Neural progenitor cell (in vitro differentiated cells): ENCODE data around the gene ARL13B. TPM values are rescaled to one million over a fixed set of nuclear protein-coding genes. Genes with fewer than 3 reads are reported as not detected.
A peak's percentile ranks its signal among the peaks of the same experiment; 100 is the strongest.

Experiments used
- DNase-seq: peaks from one replicate; pipeline ENCODE4 v3.0.0-alpha.2; 2016; ENCODE audit warnings: low spot score
- H2AFZ ChIP-seq: fragments of 200-600 bp; sonication (generic); replicated peaks from 2 replicates; pipeline ENCODE4 v1.6.1; 2016; ENCODE audit warnings: antibody characterized with exemption
- H3F3A ChIP-seq: fragments of 200-600 bp; sonication (generic); 2 replicates; pipeline ENCODE4 v1.6.1; 2016; ENCODE audit warnings: antibody characterized with exemption, low read depth
- H3K27ac ChIP-seq: fragments of 200-600 bp; sonication (generic); 2 replicates; pipeline ENCODE4 v1.5.1; 2016; ENCODE audit warnings: mild to moderate bottlenecking
- H3K27me3 ChIP-seq: fragments of 200-600 bp; sonication (generic); 2 replicates; pipeline ENCODE4 v1.6.1; 2016; ENCODE audit warnings: mild to moderate bottlenecking, moderate library complexity
- H3K36me3 ChIP-seq: fragments of 200-600 bp; sonication (generic); 2 replicates; pipeline ENCODE4 v1.5.1; 2016
- H3K4me1 ChIP-seq: fragments of 200-600 bp; sonication (generic); 2 replicates; pipeline ENCODE4 v1.6.1; 2016; ENCODE audit warnings: mixed run types
- H3K4me2 ChIP-seq: fragments of 200-600 bp; sonication (generic); 2 replicates; pipeline ENCODE4 v1.6.1; 2016
- H3K4me3 ChIP-seq: fragments of 200-600 bp; sonication (generic); 2 replicates; pipeline ENCODE4 v1.5.1; 2016
- H3K79me2 ChIP-seq: fragments of 200-600 bp; sonication (generic); 2 replicates; pipeline ENCODE4 v1.6.1; 2016; ENCODE audit warnings: low read depth
- H3K9ac ChIP-seq: fragments of 200-600 bp; sonication (generic); 2 replicates; pipeline ENCODE4 v1.6.1; 2016
- H3K9me3 ChIP-seq: fragments of 200-600 bp; sonication (generic); 2 replicates; pipeline ENCODE4 v1.5.1; 2016; ENCODE audit warnings: low read depth
- H4K20me1 ChIP-seq: fragments of 200-600 bp; sonication (generic); 2 replicates; pipeline ENCODE4 v1.6.1; 2016; ENCODE audit warnings: low read depth
- H3K27ac Mint-ChIP-seq: 3 replicates; pipeline ENCODE4 v1.8.0; 2021; ENCODE audit warnings: mixed read lengths
- H3K27me3 Mint-ChIP-seq: 2 replicates; pipeline ENCODE4 v1.8.0; 2022; ENCODE audit warnings: low read depth, mild to moderate bottlenecking, inconsistent platforms, moderate library complexity, mixed read lengths; ENCODE audit not compliant: insufficient read depth
- H3K36me3 Mint-ChIP-seq: 3 replicates; pipeline ENCODE4 v1.8.0; 2021; ENCODE audit warnings: mixed read lengths
- H3K4me1 Mint-ChIP-seq: 3 replicates; pipeline ENCODE4 v1.8.0; 2021; ENCODE audit warnings: mixed read lengths
- H3K4me3 Mint-ChIP-seq: 3 replicates; pipeline ENCODE4 v1.8.0; 2021; ENCODE audit warnings: mild to moderate bottlenecking, moderate library complexity, mixed read lengths
- H3K9me3 Mint-ChIP-seq: 3 replicates; pipeline ENCODE4 v1.8.0; 2020; ENCODE audit warnings: mixed read lengths
- CTCF ChIP-seq: fragments of 200-600 bp; sonication (generic); IDR thresholded peaks from 2 replicates; pipeline ENCODE4 v1.5.1; 2017; ENCODE audit warnings: antibody characterized with exemption, mild to moderate bottlenecking
- EZH2 ChIP-seq: fragments of 200-600 bp; sonication (generic); IDR thresholded peaks from 2 replicates; pipeline ENCODE4 v1.6.1; 2017; ENCODE audit warnings: antibody characterized with exemption, mild to moderate bottlenecking, moderate library complexity
- EZH2phosphoT487 ChIP-seq: fragments of 200-600 bp; sonication (generic); IDR thresholded peaks from 2 replicates; pipeline ENCODE4 v1.6.1; 2017; ENCODE audit warnings: antibody characterized with exemption
- total RNA-seq: library from RNA; depleted of rRNA; stranded (reverse); fragments of >200 nt; gene quantifications from 2 replicates; pipeline ENCODE4 v1.2.3, GENCODE V29; 2015; ENCODE audit warnings: low replicate concordance

The ARL13B gene
- total RNA-seq = 10.6 and 13.8 TPM in 2 replicates

GRCh38 chr3:93979850-93980676, at the start of gene ARL13B:
ARL13B (plus strand) TSS chr3:93980155; CDS start chr3:93980424, 269 bp downstream.
- H3K4me3 Mint-ChIP-seq = peak within 1 kb of the TSS; percentile 83
- peaks cover 21% of the 10 kb centered on the region for H3K4me1 Mint-ChIP-seq
- peak within 1 kb of the TSS; percentile 44 for H3K27ac Mint-ChIP-seq
- Histone ChIP-seq H3K4me1 (peaks cover 16% of the 10 kb centered on the region), H3K27me3 (peaks cover 2% of the 10 kb centered on the region), H3K9me3 (no peaks in the 10 kb centered on the region), H3K36me3 (no peaks in the 10 kb centered on the region), H3K27ac (peak within 1 kb of the TSS; percentile 93), H4K20me1 (peaks cover 8% of the 10 kb centered on the region), H3F3A (peaks cover 6% of the 10 kb centered on the region), H2AFZ (peak within 1 kb of the TSS; percentile 89), H3K79me2 (peaks cover 45% of the 10 kb centered on the region), H3K4me2 (peak within 1 kb of the TSS; percentile 88), H3K9ac (peak within 1 kb of the TSS; percentile 53), H3K4me3 (peak within 1 kb of the TSS; percentile 74)
- TF ChIP-seq EZH2 (no peak), EZH2phosphoT487 (no peak), CTCF (no peak)
- DNase-seq = peak; percentile 99
- no peaks in the 10 kb centered on the region for H3K27me3 Mint-ChIP-seq
- H3K36me3 Mint-ChIP-seq = peaks cover 2% of the 10 kb centered on the region
- H3K9me3 Mint-ChIP-seq = no peaks in the 10 kb centered on the region

DNA sequence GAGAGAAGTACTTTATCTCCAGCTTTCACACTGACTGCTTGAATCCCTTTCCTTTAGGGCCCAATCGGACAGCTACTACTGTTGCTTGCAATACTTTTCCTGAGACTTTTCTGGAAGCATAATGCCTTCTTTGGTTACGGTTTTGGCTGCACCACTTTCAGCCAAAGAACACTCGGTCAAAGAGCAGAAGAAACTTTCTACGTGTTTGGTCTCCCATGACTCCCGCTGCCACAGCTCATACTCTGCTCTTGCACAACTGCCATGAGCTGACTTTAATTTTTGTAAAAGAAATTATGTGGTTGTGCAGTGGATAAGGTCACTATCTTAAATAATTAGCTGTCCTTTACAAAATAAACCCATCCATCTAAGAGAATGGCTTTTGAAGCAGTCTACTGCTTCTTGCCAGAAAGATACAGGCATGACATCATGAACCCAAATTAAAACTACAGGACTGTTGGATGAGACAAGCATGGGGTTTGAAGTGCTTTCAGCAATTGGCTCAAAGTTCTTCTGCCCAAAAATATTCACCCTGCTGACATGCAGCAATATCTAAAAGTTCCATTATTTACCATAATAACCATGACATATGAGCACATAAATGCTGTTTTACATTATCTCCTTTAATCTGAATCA, 48.2 kb upstream of the ARL13B start:
- Histone ChIP-seq H3K4me1 (no peaks in the 10 kb centered on the region), H3K9me3 (peaks cover 18% of the 10 kb centered on the region), H3K4me2 (no peak overlapping the region), H3K9ac (no peak overlapping the region), H3K79me2 (no peaks in the 10 kb centered on the region), H3F3A (no peaks in the 10 kb centered on the region), H3K4me3 (no peak overlapping the region), H3K27me3 (no peaks in the 10 kb centered on the region), H3K36me3 (no peaks in the 10 kb centered on the region), H2AFZ (no peak overlapping the region), H3K27ac (no peak overlapping the region), H4K20me1 (no peaks in the 10 kb centered on the region)
- no peak overlapping the region for H3K4me3 Mint-ChIP-seq
- H3K27me3 Mint-ChIP-seq = no peaks in the 10 kb centered on the region
- H3K9me3 Mint-ChIP-seq = no peaks in the 10 kb centered on the region
- no peaks in the 10 kb centered on the region for H3K4me1 Mint-ChIP-seq
- TF ChIP-seq CTCF (no peak), EZH2phosphoT487 (no peak), EZH2 (no peak)
- no peaks in the 10 kb centered on the region for H3K36me3 Mint-ChIP-seq
- H3K27ac Mint-ChIP-seq = no peak overlapping the region
- no peak for DNase-seq

GRCh38 chr3:93934366-93935046, 45.4 kb upstream of the ARL13B start:
- no peak overlapping the region for H3K4me3 Mint-ChIP-seq
- DNase-seq = no peak
- no peaks in the 10 kb centered on the region for H3K27me3 Mint-ChIP-seq
- Histone ChIP-seq H3K27ac (no peak overlapping the region), H2AFZ (no peak overlapping the region), H3K9me3 (peaks cover 10% of the 10 kb centered on the region), H3K9ac (no peak overlapping the region), H3K79me2 (no peaks in the 10 kb centered on the region), H3K36me3 (no peaks in the 10 kb centered on the region), H3K27me3 (no peaks in the 10 kb centered on the region), H3K4me2 (no peak overlapping the region), H4K20me1 (no peaks in the 10 kb centered on the region), H3K4me1 (no peaks in the 10 kb centered on the region), H3K4me3 (no peak overlapping the region), H3F3A (no peaks in the 10 kb centered on the region)
- no peaks in the 10 kb centered on the region for H3K9me3 Mint-ChIP-seq
- no peaks in the 10 kb centered on the region for H3K4me1 Mint-ChIP-seq
- H3K27ac Mint-ChIP-seq = no peak overlapping the region
- no peaks in the 10 kb centered on the region for H3K36me3 Mint-ChIP-seq
- no peak for TF ChIP-seq EZH2
- TF ChIP-seq CTCF = no peak
- no peak for TF ChIP-seq EZH2phosphoT487
